GM12872 (cell line): ENCODE data around the gene MEF2D.

ENCODE experiments used
- TF ChIP-seq, protein P1 (sequence below): IDR thresholded peaks from 3 replicates; pipeline ENCODE4 v1.5.1; 2011; ENCODE audit warnings: low read depth, mild to moderate bottlenecking, low read length, moderate library complexity; ENCODE audit not compliant: insufficient read depth

The MEF2D gene

DNA sequence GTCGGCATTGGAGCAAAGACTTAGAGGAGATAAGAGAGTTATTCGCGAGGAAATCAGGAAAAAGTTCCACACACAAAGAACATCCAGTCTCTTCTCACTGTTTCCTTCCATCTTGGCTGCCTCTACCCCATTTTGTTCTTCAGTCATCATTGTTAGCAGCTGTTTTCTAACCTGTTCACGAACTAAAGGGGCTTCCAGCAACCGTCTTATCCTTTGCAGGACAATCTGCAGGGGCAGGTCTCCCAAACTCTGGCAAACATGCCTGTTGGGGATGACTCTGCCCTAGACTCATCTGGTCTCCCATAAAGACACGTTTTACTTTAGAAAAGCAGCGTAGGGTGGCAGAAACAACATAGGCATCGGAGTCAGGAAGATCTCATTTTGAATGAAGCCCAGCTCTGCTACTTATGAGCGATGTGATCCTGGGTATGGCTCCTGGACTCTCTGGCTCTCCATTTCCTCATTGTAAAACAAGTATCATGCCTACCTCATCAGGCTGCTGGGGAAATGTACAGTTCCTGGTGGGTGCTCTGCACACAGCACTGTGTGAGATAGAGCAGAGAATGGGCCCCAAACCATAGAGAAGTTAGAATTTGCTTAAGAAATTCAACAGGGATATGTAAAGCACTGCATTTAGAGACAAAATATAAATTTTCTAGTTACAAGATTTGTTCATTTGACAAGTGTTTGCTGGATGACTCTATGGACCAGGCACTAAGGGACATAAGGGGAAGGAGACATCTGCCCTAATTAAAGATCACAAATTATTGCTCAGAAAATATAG lies 59.7 kb downstream of the MEF2D start:
- TF ChIP-seq, protein P1, sequence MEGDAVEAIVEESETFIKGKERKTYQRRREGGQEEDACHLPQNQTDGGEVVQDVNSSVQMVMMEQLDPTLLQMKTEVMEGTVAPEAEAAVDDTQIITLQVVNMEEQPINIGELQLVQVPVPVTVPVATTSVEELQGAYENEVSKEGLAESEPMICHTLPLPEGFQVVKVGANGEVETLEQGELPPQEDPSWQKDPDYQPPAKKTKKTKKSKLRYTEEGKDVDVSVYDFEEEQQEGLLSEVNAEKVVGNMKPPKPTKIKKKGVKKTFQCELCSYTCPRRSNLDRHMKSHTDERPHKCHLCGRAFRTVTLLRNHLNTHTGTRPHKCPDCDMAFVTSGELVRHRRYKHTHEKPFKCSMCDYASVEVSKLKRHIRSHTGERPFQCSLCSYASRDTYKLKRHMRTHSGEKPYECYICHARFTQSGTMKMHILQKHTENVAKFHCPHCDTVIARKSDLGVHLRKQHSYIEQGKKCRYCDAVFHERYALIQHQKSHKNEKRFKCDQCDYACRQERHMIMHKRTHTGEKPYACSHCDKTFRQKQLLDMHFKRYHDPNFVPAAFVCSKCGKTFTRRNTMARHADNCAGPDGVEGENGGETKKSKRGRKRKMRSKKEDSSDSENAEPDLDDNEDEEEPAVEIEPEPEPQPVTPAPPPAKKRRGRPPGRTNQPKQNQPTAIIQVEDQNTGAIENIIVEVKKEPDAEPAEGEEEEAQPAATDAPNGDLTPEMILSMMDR, result no peak

DNA sequence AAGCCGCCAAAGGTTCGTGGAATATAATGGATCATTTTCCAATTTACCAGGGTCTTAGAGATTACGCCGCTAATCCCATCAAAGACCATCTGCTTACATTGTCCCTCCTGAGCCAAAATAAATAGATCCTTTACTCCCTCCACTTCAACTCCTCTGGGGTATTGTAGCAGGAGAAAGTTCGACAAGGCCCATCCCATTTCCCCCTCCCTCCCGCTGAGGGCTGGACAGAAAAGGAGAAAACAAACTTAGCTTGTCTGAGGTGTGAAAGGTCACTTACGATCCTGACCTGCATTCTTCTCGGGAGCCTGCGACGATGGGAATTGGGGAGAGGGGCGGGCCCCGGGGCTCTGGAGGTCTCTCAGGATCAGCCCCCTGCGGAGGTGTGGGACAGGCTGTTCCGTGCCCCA lies 60.8 kb downstream of the MEF2D start:
- TF ChIP-seq, protein P1, result no peak

DNA sequence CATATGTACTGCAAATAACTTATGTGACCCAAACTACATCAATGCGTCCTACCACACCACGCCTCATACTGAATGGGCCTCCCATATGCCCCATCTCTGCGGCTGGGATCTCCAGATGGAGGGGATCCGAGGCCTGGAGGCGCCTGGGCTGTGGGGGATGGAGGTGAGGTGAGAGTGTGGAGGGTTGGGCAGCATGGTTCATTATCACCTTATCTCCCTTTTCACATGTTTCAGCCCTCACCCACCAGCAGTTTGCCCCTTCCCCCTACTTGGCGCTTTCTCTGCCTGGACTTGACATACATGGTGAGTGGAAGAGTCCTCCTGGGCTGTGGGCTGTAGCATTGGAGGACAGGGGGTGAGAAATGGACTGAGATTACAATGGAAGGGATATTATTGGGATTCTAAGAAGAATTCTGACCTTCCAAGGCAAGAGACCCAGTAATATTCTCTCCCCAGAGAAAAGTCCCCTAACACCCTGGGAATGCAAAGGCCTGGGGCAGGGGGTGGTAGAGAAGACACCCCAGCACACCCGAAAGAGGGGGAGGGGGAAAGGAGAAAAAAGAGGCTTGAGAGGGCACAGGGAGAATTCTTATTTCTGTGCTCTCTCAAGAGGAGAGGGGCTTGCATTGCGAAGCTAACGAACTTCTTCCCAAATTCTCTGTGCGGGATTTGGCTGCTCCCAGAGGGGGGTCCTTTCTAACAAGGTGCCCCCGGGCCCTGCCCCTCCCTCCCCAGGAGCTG lies 61.4 kb downstream of the MEF2D start:
- TF ChIP-seq, protein P1, result no peak

DNA sequence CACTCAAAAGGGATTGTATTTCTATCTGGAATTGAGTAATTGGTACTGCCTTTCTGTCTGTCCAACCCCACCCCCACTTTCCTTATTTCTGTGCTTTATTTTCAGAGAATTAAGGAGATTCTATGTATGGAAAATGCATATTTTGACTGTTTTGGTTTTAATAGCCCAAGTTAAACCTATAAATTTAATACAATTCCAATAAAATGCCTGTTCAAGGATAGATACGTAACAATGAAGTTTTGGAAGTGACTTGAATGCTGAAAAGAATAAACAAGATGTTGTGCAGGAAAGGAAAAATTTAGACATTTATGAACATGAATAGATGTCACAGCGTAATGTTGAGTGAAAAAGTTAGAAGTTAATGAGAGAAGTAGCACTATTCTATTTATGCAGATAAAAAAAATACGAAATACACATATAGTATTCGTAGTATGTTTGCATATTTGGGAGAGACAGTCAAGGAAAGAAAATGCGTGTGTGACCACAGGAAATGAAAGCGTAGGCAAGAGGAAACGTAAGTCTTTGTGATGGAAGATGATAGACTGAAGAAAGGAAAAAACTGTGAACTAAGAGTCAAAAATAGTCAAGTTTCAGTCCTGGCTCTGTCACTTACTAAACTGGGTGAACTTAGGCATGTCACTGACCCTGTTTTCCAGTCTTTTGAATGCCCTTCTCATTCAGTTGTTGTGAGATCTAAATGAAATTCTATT lies 62.1 kb downstream of the MEF2D start:
- TF ChIP-seq, protein P1, result no peak

DNA sequence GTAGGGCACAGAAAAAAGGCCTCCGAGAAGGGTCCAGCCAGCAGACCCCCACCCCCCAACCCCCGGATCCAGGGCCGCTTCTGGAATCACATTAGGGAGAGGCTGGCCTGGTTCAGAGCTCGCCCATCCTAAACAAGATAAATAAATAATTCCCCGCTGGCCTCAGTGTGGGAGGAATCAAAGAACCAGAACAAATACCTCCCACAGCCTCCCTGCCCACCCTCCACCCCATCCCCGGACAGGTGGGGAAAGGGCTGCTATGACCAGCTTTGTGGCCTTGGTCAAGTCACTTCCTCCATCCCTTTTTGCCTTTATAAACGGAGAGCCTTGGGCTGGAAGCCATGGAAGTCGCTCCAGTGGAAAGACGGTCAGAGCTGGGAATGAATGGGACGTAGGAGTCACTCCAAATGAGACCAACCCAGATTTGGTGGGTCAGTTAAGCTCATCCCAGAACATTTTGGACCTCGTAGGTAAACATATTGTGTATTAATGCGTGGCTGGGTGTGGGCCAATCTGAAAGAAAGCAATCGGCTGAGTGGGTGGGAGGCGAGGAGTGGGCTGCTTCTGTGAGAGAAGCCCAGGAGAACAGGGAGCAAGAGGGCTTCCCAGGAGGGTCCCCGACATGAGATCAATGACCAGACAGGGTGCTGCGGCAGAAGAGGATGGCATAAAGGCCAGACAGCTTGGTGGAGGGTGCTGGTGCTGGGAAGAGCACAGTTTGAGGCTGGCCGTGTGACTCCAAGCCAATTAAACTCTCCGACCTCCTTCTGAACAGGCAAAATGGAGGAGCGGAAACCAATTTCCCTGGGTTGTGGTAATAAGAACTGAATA lies 63.3 kb downstream of the MEF2D start:
- TF ChIP-seq, protein P1, result no peak

DNA sequence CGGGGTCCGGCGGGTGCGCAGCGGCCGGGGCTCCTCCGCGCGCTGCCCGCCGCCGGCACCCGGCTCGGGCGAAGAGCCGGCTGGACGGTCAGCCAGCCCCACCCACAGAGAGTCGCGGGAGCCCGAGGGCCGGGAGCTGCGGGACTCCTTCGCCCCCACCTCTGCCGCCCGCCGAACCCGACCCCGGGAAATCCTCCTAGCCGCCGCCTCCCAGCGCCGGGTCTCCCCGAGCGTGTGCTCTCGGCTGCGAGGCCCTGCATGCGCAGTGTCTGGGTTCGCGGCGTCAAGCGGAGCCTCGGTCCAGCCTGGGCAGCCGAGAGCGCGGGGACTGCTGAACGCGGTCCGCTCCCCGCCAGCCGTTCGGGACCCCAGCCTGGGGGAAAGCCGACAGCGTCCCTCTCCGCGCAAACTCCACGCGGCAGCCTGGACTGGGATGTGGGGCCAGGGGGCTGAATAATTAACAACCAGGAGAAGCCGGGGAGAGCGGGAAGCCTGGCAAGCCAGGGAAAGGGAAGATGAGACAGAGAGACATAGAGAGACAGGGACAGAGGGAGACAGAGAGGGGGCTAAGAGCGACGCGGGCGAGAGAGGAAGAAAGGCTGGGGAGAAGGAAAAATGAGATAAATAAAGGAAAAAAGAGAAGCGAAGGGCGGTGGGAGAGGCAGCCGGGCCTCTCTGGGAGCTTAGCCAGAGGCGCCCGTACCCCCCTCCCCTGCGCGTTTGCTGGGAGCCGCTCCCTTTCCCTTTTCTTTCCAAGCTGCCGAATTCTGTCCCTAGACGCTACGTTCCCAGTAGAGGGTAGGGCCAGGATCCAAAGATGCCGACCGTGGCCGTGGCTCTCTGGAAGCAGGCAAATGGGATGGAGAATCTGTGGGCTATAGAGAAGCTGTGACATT lies 64.2 kb downstream of the MEF2D start:
- TF ChIP-seq, protein P1, result no peak
